Hematopoietic multipotent progenitor cell (in vitro differentiated cells): ENCODE results near the gene FAM162A. TPM values are rescaled to one million over a fixed set of nuclear protein-coding genes. Genes with fewer than 3 reads are reported as not detected.
"Not testable (repeated sequence)": the region's sequence is repeated elsewhere in the genome, so short reads cannot be mapped to it uniquely, and the experiment has no call there.

Source experiments
- DNase-seq, 3 donors: peaks; one replicate each; pipeline ENCODE4 v3.0.0-alpha.2; 2011 to 2015; ENCODE audit warnings: low read depth in 2 of 3, low spot score in 2 of 3
- total RNA-seq: library from RNA; depleted of rRNA; stranded (reverse); fragments of >200 nt; gene quantifications from one replicate; pipeline ENCODE4 v1.2.3, GENCODE V29; 2012

Gene FAM162A
- total RNA-seq = 4.0 TPM

- peak; percentile 90 to 96 (median 95) for DNase-seq
Measured at GRCh38 chr3:122383771-122384697, at the start of gene FAM162A. Gene FAM162A, plus strand, starts transcription at chr3:122384182. Its CDS starts 84 bp downstream, at chr3:122384266.

- DNase-seq = no peak
Measured at GRCh38 chr3:122342803-122343202, 41.2 kb upstream of the FAM162A start.

- DNase-seq = no peak
Measured at GRCh38 chr3:122343654-122344053, 40.3 kb upstream of the FAM162A start.

- no peak for DNase-seq
Measured at GRCh38 chr3:122349171-122349570, 34.8 kb upstream of the FAM162A start.

- DNase-seq = no peak
Measured at GRCh38 chr3:122350814-122351418, 33.1 kb upstream of the FAM162A start.

GRCh38 chr3:122351612-122352011 lies 32.4 kb upstream of the FAM162A start:
- DNase-seq = no peak

- no peak for DNase-seq
Measured at GRCh38 chr3:122353215-122353614, 30.8 kb upstream of the FAM162A start.

GRCh38 chr3:122353893-122354401 lies 30.0 kb upstream of the FAM162A start:
- peak in 1 of 3 donors; percentile 21 for DNase-seq

- DNase-seq = peak in 2 of 3 donors; percentile 36 to 62
Measured at GRCh38 chr3:122355612-122356011, 28.4 kb upstream of the FAM162A start.

- DNase-seq = peak in 2 of 3 donors; percentile 6 to 43
Measured at GRCh38 chr3:122356402-122356801, 27.6 kb upstream of the FAM162A start.

GRCh38 chr3:122357828-122358702 lies 25.9 kb upstream of the FAM162A start:
- DNase-seq = no peak

- no peak for DNase-seq
Measured at GRCh38 chr3:122358703-122359032, 25.3 kb upstream of the FAM162A start.

- no peak for DNase-seq
Measured at GRCh38 chr3:122362026-122362425, 22.0 kb upstream of the FAM162A start.

GRCh38 chr3:122364490-122364889 lies 19.5 kb upstream of the FAM162A start:
- no peak for DNase-seq

GRCh38 chr3:122365073-122365472 lies 18.9 kb upstream of the FAM162A start:
- no peak for DNase-seq

GRCh38 chr3:122365582-122366378 lies 18.2 kb upstream of the FAM162A start:
- not testable (repeated sequence) for DNase-seq

- DNase-seq = no peak
Measured at GRCh38 chr3:122366379-122366749, 17.6 kb upstream of the FAM162A start.

- no peak for DNase-seq
Measured at GRCh38 chr3:122374034-122374433, 9.9 kb upstream of the FAM162A start.

- DNase-seq = no peak
Measured at GRCh38 chr3:122377975-122378374, 6.0 kb upstream of the FAM162A start.
